SK-N-SH (cell line): ENCODE results near the gene PDE6A. TPM values are rescaled to one million over a fixed set of nuclear protein-coding genes. Genes with fewer than 3 reads are reported as not detected.

Source experiments
- CHD2 ChIP-seq: fragments of 150-350 bp; IDR thresholded peaks from 2 replicates; pipeline ENCODE4 v1.6.1; 2018; ENCODE audit warnings: low read length; ENCODE audit not compliant: partially characterized antibody
- ELF1 ChIP-seq: IDR thresholded peaks from 2 replicates; pipeline ENCODE4 v1.4.0; 2012
- EP300 ChIP-seq, 2 experiments: IDR thresholded peaks; 2 replicates each; pipeline versions ENCODE4 v1.4.0 to v1.6.1; 2012; ENCODE audit warnings: borderline replicate concordance in 1 of 2, low read depth in 1 of 2, low read length in 1 of 2
- EZH2phosphoT487 ChIP-seq: fragments of 200-600 bp; sonication (generic); IDR thresholded peaks from 2 replicates; pipeline ENCODE4 v1.6.1; 2017; ENCODE audit warnings: low read depth, mixed run types, mild to moderate bottlenecking, antibody characterized with exemption, moderate library complexity, borderline replicate concordance
- FOSL2 ChIP-seq: IDR thresholded peaks from 2 replicates; pipeline ENCODE4 v1.4.0; 2012; ENCODE audit warnings: low read depth, mild to moderate bottlenecking, moderate library complexity, borderline replicate concordance
- FOXJ3 ChIP-seq: sonication (generic); formaldehyde crosslinking; IDR thresholded peaks from 2 replicates; pipeline ENCODE4 v1.5.1; 2020; ENCODE audit warnings: mild to moderate bottlenecking, missing genetic modification reagents
- FOXM1 ChIP-seq: IDR thresholded peaks from 2 replicates; pipeline ENCODE4 v1.4.0; 2012; ENCODE audit warnings: low read depth, mild to moderate bottlenecking
- MEF2A ChIP-seq: IDR thresholded peaks from 2 replicates; pipeline ENCODE4 v1.4.0; 2012; ENCODE audit warnings: low read depth, borderline replicate concordance
- MXI1 ChIP-seq: IDR thresholded peaks from 2 replicates; pipeline ENCODE4 v1.6.1; 2012; ENCODE audit warnings: mild to moderate bottlenecking, low read depth, low read length, improper control_type of control experiment
- NFIC ChIP-seq: IDR thresholded peaks from 2 replicates; pipeline ENCODE4 v1.4.0; 2012; ENCODE audit warnings: borderline replicate concordance
- NRF1 ChIP-seq: IDR thresholded peaks from 2 replicates; pipeline ENCODE4 v1.6.1; 2012; ENCODE audit warnings: low read depth, mild to moderate bottlenecking, low read length
- RAD21 ChIP-seq: IDR thresholded peaks from 2 replicates; pipeline ENCODE4 v1.6.1; 2012; ENCODE audit warnings: mild to moderate bottlenecking, low read length
- RCOR1 ChIP-seq: fragments of 150-350 bp; IDR thresholded peaks from 2 replicates; pipeline ENCODE4 v1.6.1; 2017; ENCODE audit warnings: antibody characterized with exemption, low read length
- RFX5 ChIP-seq: IDR thresholded peaks from 2 replicates; pipeline ENCODE4 v1.6.1; 2012; ENCODE audit warnings: mild to moderate bottlenecking, improper control_type of control experiment, low read length
- SIN3A ChIP-seq: IDR thresholded peaks from 2 replicates; pipeline ENCODE4 v1.6.1; 2012; ENCODE audit warnings: low read depth, mild to moderate bottlenecking, low read length, moderate library complexity, borderline replicate concordance
- SMC3 ChIP-seq: IDR thresholded peaks from 2 replicates; pipeline ENCODE4 v1.6.1; 2012; ENCODE audit warnings: low read depth, low read length, improper control_type of control experiment
- TAF1 ChIP-seq: IDR thresholded peaks from 2 replicates; pipeline ENCODE4 v1.6.1; 2012; ENCODE audit warnings: low read depth, mild to moderate bottlenecking, low read length, moderate library complexity, borderline replicate concordance
- TCF12 ChIP-seq: IDR thresholded peaks from 2 replicates; pipeline ENCODE4 v1.4.0; 2012
- TEAD4 ChIP-seq: IDR thresholded peaks from 2 replicates; pipeline ENCODE4 v1.4.0; 2012; ENCODE audit warnings: mild to moderate bottlenecking, borderline replicate concordance; ENCODE audit not compliant: insufficient read depth
- polyA plus RNA-seq, 3 experiments: library from polyadenylated mRNA; depleted of rRNA; stranded (reverse); fragments of >200 nt; gene quantifications; 2 replicates each; pipeline ENCODE4 v1.2.3, GENCODE V29; 2012
- TF ChIP-seq, protein P1 (sequence below): fragments of 150-350 bp; IDR thresholded peaks from 2 replicates; pipeline ENCODE4 v1.6.1; 2017; ENCODE audit warnings: antibody characterized with exemption, low read length, low read depth, borderline replicate concordance
- TF ChIP-seq, protein P2 (sequence below): IDR thresholded peaks from 2 replicates; pipeline ENCODE4 v1.4.0; 2012; ENCODE audit warnings: low read depth
- TF ChIP-seq, protein P3 (sequence below): IDR thresholded peaks from 2 replicates; pipeline ENCODE4 v1.4.0; 2012; ENCODE audit warnings: low read depth, borderline replicate concordance
- TF ChIP-seq, protein P4 (sequence below): IDR thresholded peaks from 2 replicates; pipeline ENCODE4 v1.4.0; 2012; ENCODE audit warnings: low read depth, borderline replicate concordance
- TF ChIP-seq, protein P5 (sequence below): IDR thresholded peaks from 2 replicates; pipeline ENCODE4; 2012
- TF ChIP-seq, protein P6 (sequence below): fragments of 150-350 bp; IDR thresholded peaks from 2 replicates; pipeline ENCODE4 v1.6.1; 2016; ENCODE audit warnings: mild to moderate bottlenecking, low read depth, low read length
- TF ChIP-seq, protein P7 (sequence below): fragments of 200-600 bp; sonication (generic); IDR thresholded peaks from 2 replicates; pipeline ENCODE4 v1.6.1; 2017; ENCODE audit warnings: antibody characterized with exemption, mild to moderate bottlenecking, moderate library complexity

Gene PDE6A
- polyA plus RNA-seq, 1 of the 3 experiments (the other 2 are of a cell fraction), result 0.05 TPM

DNA sequence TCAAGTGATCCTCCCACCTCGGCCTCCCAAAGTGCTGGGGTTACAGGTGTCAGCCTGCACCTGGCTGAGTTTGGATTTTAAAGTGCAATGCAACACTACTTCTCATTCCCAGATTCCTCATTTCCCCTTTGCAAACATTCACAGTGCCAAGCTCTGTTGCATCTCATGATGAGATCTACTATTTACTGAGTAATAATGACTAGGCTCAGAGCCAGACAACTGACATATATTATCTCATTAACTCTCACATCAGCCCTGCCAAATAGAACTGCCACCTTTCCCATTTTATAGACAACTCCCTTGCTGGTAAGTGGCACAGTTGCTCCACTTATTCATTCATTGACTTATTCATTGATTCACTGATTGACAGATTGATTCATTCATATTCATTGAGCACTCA lies 7.0 kb downstream of the PDE6A start (continued):
- TF ChIP-seq, protein P1, sequence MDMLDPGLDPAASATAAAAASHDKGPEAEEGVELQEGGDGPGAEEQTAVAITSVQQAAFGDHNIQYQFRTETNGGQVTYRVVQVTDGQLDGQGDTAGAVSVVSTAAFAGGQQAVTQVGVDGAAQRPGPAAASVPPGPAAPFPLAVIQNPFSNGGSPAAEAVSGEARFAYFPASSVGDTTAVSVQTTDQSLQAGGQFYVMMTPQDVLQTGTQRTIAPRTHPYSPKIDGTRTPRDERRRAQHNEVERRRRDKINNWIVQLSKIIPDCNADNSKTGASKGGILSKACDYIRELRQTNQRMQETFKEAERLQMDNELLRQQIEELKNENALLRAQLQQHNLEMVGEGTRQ, result no peak
- TF ChIP-seq EZH2phosphoT487 (no peak), NFIC (peak; percentile 86), SIN3A (no peak), TCF12 (peak; percentile 74), FOXJ3 (CRISPR knock-in tag) (no peak), ELF1 (no peak), TAF1 (no peak), NRF1 (no peak), TEAD4 (no peak), RCOR1 (no peak), FOSL2 (peak; percentile 30; the same call in 1 of the 2 replicates), EP300 (IDR thresholded peaks at IDR 0.05; ENCODE audit: borderline replicate concordance in 1 of 2, low read depth in 1 of 2, low read length in 1 of 2) (peak in 1 of 2 experiments; percentile 55; a peak in 1 of 4 replicates), MXI1 (no peak), MEF2A (no peak), SMC3 (no peak), RFX5 (no peak), FOXM1 (no peak), CHD2 (no peak), RAD21 (no peak)
- TF ChIP-seq, protein P2, sequence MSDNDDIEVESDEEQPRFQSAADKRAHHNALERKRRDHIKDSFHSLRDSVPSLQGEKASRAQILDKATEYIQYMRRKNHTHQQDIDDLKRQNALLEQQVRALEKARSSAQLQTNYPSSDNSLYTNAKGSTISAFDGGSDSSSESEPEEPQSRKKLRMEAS, result no peak
- TF ChIP-seq, protein P3, sequence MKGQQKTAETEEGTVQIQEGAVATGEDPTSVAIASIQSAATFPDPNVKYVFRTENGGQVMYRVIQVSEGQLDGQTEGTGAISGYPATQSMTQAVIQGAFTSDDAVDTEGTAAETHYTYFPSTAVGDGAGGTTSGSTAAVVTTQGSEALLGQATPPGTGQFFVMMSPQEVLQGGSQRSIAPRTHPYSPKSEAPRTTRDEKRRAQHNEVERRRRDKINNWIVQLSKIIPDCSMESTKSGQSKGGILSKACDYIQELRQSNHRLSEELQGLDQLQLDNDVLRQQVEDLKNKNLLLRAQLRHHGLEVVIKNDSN, result no peak
- TF ChIP-seq, protein P4, sequence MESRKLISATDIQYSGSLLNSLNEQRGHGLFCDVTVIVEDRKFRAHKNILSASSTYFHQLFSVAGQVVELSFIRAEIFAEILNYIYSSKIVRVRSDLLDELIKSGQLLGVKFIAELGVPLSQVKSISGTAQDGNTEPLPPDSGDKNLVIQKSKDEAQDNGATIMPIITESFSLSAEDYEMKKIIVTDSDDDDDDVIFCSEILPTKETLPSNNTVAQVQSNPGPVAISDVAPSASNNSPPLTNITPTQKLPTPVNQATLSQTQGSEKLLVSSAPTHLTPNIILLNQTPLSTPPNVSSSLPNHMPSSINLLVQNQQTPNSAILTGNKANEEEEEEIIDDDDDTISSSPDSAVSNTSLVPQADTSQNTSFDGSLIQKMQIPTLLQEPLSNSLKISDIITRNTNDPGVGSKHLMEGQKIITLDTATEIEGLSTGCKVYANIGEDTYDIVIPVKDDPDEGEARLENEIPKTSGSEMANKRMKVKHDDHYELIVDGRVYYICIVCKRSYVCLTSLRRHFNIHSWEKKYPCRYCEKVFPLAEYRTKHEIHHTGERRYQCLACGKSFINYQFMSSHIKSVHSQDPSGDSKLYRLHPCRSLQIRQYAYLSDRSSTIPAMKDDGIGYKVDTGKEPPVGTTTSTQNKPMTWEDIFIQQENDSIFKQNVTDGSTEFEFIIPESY, result no peak
- TF ChIP-seq, protein P5, sequence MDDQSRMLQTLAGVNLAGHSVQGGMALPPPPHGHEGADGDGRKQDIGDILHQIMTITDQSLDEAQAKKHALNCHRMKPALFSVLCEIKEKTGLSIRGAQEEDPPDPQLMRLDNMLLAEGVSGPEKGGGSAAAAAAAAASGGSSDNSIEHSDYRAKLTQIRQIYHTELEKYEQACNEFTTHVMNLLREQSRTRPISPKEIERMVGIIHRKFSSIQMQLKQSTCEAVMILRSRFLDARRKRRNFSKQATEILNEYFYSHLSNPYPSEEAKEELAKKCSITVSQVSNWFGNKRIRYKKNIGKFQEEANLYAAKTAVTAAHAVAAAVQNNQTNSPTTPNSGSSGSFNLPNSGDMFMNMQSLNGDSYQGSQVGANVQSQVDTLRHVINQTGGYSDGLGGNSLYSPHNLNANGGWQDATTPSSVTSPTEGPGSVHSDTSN, result peak; percentile 82
- TF ChIP-seq, protein P6, sequence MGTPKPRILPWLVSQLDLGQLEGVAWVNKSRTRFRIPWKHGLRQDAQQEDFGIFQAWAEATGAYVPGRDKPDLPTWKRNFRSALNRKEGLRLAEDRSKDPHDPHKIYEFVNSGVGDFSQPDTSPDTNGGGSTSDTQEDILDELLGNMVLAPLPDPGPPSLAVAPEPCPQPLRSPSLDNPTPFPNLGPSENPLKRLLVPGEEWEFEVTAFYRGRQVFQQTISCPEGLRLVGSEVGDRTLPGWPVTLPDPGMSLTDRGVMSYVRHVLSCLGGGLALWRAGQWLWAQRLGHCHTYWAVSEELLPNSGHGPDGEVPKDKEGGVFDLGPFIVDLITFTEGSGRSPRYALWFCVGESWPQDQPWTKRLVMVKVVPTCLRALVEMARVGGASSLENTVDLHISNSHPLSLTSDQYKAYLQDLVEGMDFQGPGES, result no peak
- TF ChIP-seq, protein P7, sequence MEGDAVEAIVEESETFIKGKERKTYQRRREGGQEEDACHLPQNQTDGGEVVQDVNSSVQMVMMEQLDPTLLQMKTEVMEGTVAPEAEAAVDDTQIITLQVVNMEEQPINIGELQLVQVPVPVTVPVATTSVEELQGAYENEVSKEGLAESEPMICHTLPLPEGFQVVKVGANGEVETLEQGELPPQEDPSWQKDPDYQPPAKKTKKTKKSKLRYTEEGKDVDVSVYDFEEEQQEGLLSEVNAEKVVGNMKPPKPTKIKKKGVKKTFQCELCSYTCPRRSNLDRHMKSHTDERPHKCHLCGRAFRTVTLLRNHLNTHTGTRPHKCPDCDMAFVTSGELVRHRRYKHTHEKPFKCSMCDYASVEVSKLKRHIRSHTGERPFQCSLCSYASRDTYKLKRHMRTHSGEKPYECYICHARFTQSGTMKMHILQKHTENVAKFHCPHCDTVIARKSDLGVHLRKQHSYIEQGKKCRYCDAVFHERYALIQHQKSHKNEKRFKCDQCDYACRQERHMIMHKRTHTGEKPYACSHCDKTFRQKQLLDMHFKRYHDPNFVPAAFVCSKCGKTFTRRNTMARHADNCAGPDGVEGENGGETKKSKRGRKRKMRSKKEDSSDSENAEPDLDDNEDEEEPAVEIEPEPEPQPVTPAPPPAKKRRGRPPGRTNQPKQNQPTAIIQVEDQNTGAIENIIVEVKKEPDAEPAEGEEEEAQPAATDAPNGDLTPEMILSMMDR, result no peak
